ENCODE data around the gene RPS6KA2. TPM values are rescaled to one million over a fixed set of nuclear protein-coding genes. Genes with fewer than 3 reads are reported as not detected.

Gene RPS6KA2
- total RNA-seq, 1 experiment from 2014 or later = 18.5 TPM

- DNase-seq = no peak
- Histone ChIP-seq H2AFZ (peak overlapping the region; percentile 44; the same call in 1 of the 2 replicates), H3F3A (ENCODE audit: insufficient read depth, low read depth) (no peaks in the 10 kb centered on the region), H3K4me2 (peak overlapping the region; percentile 50), H3K79me2 (ENCODE audit: low read depth) (no peaks in the 10 kb centered on the region), H3K9me2 (ENCODE audit: insufficient read depth) (no peaks in the 10 kb centered on the region), H3K27ac (no peak overlapping the region), H3K27me3 (ENCODE audit: insufficient read depth, low read depth) (0 out of 2 replicates have a peak, but pooled peaks cover 3% of the 10 kb centered on the region), H4K20me1 (ENCODE audit: insufficient read depth) (no peaks in the 10 kb centered on the region), H3K36me3 (ENCODE audit: low read depth) (no peaks in the 10 kb centered on the region), H3K4me1 (replicated peaks; ENCODE audit: insufficient read depth) (peaks cover 9% of the 10 kb centered on the region; the same call in 1 of the 2 replicates), H3K9me3 (ENCODE audit: insufficient read depth, low read depth) (no peaks in the 10 kb centered on the region), H3K4me3 (no peak overlapping the region)
- intact Hi-C loops (cut with micrococcal nuclease; ENCODE audit: unreplicated experiment) = no loop called here
- ChIA-PET POLR2A (ENCODE audit: unreplicated experiment) (no interaction called here), CTCF (no interaction called here)
- BruUV-seq (replicated peaks) = no TSS peak
- no peak for TF ChIP-seq EZH2 (IDR thresholded peaks at IDR 0.05; ENCODE audit: low read depth)
- TF ChIP-seq CTCF (conservative IDR thresholded peaks at IDR 0.05) = no peak
These were observed 266.6 kb downstream of the RPS6KA2 start for GRCh38 chr6:166360243-166361076.

Small RNA genes lying within 50 kb of the gene (microRNA-seq; reads per million reads assigned to microRNA genes)
- gene MIR1913 (ENCODE audit: borderline number of aligned reads, borderline replicate concordance) = not detected

Other genes starting within 250 kb of the RPS6KA2 start
- gene MPC1, start 244.3 kb downstream of the RPS6KA2 start, total RNA-seq (2021) = 7.4 and 13.3 TPM in 2 replicates
- gene RAMACL, start 40.6 kb downstream of the RPS6KA2 start, total RNA-seq (2021) = 0.52 and 0.73 TPM in 2 replicates